HCT116 (cell line): ENCODE results near the gene ZCCHC24. TPM values are rescaled to one million over a fixed set of nuclear protein-coding genes. Genes with fewer than 3 reads are reported as not detected.

Experiments
- ATAC-seq: fragments of 200-7000 bp; cut with Tn5 transposase; 2 replicates; pipeline ENCODE4 v1.9.1; 2020; ENCODE audit warnings: mild to moderate bottlenecking, moderate library complexity
- BruUV-seq: library from RNA; stranded (reverse); fragments of 400-500 nt; replicated peaks from 2 replicates; lab custom pipeline; 2021; lab: Mats Ljungman, UMichigan
- CTCF ChIA-PET: fragments of 300-600 bp; sonication (Branson Sonifier 250); formaldehyde crosslinking; loops from one replicate; lab custom pipeline; 2021; ENCODE audit warnings: antibody characterized with exemption; lab: Charles Lee
- POLR2A ChIA-PET: fragments of 300-600, 350-600 bp; sonication (Branson Sonifier 250); formaldehyde crosslinking; loops from one replicate; lab custom pipeline; 2021; ENCODE audit warnings: antibody characterized with exemption; lab: Charles Lee
- RAD21 ChIA-PET, 2 experiments: fragments of 300-600 bp; sonication (Branson Sonifier 250); formaldehyde crosslinking; loops; one replicate each; lab custom pipeline; 2023; ENCODE audit warnings: low total read pairs in 2 of 2; ENCODE audit not compliant: uncharacterized antibody in 2 of 2, unreplicated experiment in 2 of 2, low non-redundant PET in 1 of 2; lab: Charles Lee
- DNase-seq: peaks from one replicate; pipeline ENCODE4 v3.0.0-alpha.2; 2010; ENCODE audit warnings: low read depth, low spot score
- H2AFZ ChIP-seq: fragments of 200-600 bp; shearing (Covaris generic), sonication (generic); 2 replicates; pipeline ENCODE4 v1.6.1; 2017; ENCODE audit warnings: low read depth, mixed run types, mixed read lengths, antibody characterized with exemption, low read length; ENCODE audit not compliant: poor library complexity, severe bottlenecking
- H3K27ac ChIP-seq: 2 replicates; pipeline ENCODE4 v1.5.1; 2012; ENCODE audit warnings: low read depth, low read length
- H3K27me3 ChIP-seq: fragments of 200-600 bp; sonication (generic); 2 replicates; pipeline ENCODE4 v1.6.1; 2016; ENCODE audit warnings: mixed run types, low read length, mixed read lengths; ENCODE audit not compliant: insufficient read depth
- H3K36me3 ChIP-seq, 2 experiments: fragments of 200-500 bp in 1 of 2; fragments of 200-600 bp in 1 of 2; sonication (Bioruptor generic) in 1 of 2; sonication (generic) in 1 of 2; 2 replicates each; pipeline versions ENCODE4 v1.5.1 to v1.6.1; 2014 to 2016; ENCODE audit warnings: low read length in 2 of 2, inconsistent platforms in 1 of 2, mixed read lengths in 1 of 2, mixed run types in 1 of 2; ENCODE audit not compliant: insufficient read depth in 2 of 2, control insufficient read depth in 1 of 2
- H3K4me1 ChIP-seq, 2 experiments: fragments of 200-600 bp in 1 of 2; sonication (generic) in 1 of 2; 2 replicates each; pipeline versions ENCODE4 v1.5.1 to v1.6.1; 2012 to 2017; ENCODE audit warnings: low read length in 2 of 2, inconsistent platforms in 1 of 2, mild to moderate bottlenecking in 1 of 2, mixed read lengths in 1 of 2, mixed run types in 1 of 2, moderate library complexity in 1 of 2; ENCODE audit not compliant: insufficient read depth in 2 of 2, control insufficient read depth in 1 of 2
- H3K4me2 ChIP-seq: fragments of 200-600 bp; sonication (generic); 2 replicates; pipeline ENCODE4 v1.6.1; 2017; ENCODE audit warnings: mixed run types, low read length, mixed read lengths
- H3K4me3 ChIP-seq, 2 experiments: fragments of 200-600 bp in 1 of 2; sonication (generic) in 1 of 2; replicated peaks in 1 of 2; 2 replicates each; pipeline ENCODE4 v1.5.1; 2011 to 2016; ENCODE audit warnings: low read length in 2 of 2, control low read depth in 1 of 2, low read depth in 1 of 2, mild to moderate bottlenecking in 1 of 2, mixed read lengths in 1 of 2, mixed run types in 1 of 2
- H3K79me2 ChIP-seq: fragments of 200-600 bp; sonication (generic); 2 replicates; pipeline ENCODE4 v1.6.1; 2017; ENCODE audit warnings: mild to moderate bottlenecking, mixed run types, low read length, moderate library complexity, mixed read lengths; ENCODE audit not compliant: insufficient read depth
- H3K9ac ChIP-seq: fragments of 200-600 bp; sonication (generic); 2 replicates; pipeline ENCODE4 v1.6.1; 2016; ENCODE audit warnings: low read length, mixed read lengths
- H3K9me2 ChIP-seq: fragments of 200-600 bp; sonication (generic), shearing (Covaris generic); 2 replicates; pipeline ENCODE4 v1.6.1; 2017; ENCODE audit warnings: mixed run types, mild to moderate bottlenecking, moderate library complexity; ENCODE audit not compliant: insufficient read depth
- H3K9me3 ChIP-seq, 2 experiments: fragments of 200-500 bp in 1 of 2; fragments of 200-600 bp in 1 of 2; sonication (Bioruptor generic) in 1 of 2; sonication (generic) in 1 of 2; 2 replicates each; pipeline ENCODE4 v1.6.1; 2014 to 2017; ENCODE audit warnings: low read length in 2 of 2, mixed read lengths in 2 of 2, inconsistent platforms in 1 of 2, low read depth in 1 of 2, mild to moderate bottlenecking in 1 of 2, mixed run types in 1 of 2, moderate library complexity in 1 of 2; ENCODE audit not compliant: control insufficient read depth in 1 of 2, insufficient read depth in 1 of 2
- H4K20me1 ChIP-seq: fragments of 200-600 bp; sonication (generic), shearing (Covaris generic); 2 replicates; pipeline ENCODE4 v1.6.1; 2017; ENCODE audit warnings: mixed run types, mild to moderate bottlenecking, moderate library complexity; ENCODE audit not compliant: insufficient read depth
- CEBPB ChIP-seq: IDR thresholded peaks from 2 replicates; pipeline ENCODE4 v1.6.1; 2012; ENCODE audit warnings: low read depth
- CTCF ChIP-seq, 3 experiments: fragments of 200-600 bp in 1 of 3; sonication (generic) in 1 of 3; IDR thresholded peaks in 2 of 3; conservative IDR thresholded peaks in 1 of 3; 2 replicates each; pipeline ENCODE4 v1.5.1; 2012 to 2017; ENCODE audit warnings: low read depth in 2 of 3, low read length in 2 of 3, antibody characterized with exemption in 1 of 3, borderline replicate concordance in 1 of 3, control low read depth in 1 of 3, mild to moderate bottlenecking in 1 of 3, mixed read lengths in 1 of 3, mixed run types in 1 of 3, moderate library complexity in 1 of 3; ENCODE audit not compliant: insufficient read depth in 1 of 3
- EGR1 ChIP-seq: IDR thresholded peaks from 2 replicates; pipeline ENCODE4 v1.6.1; 2012; ENCODE audit warnings: low read depth
- ELF1 ChIP-seq: IDR thresholded peaks from 2 replicates; pipeline ENCODE4 v1.6.1; 2012; ENCODE audit warnings: low read depth, borderline replicate concordance
- EZH2 ChIP-seq: fragments of 200-600 bp; sonication (generic); IDR thresholded peaks from 2 replicates; pipeline ENCODE4 v1.6.1; 2017; ENCODE audit warnings: antibody characterized with exemption, mixed run types
- EZH2phosphoT487 ChIP-seq: fragments of 200-600 bp; IDR thresholded peaks from 2 replicates; pipeline ENCODE4 v1.6.1; 2018; ENCODE audit warnings: antibody characterized with exemption, borderline replicate concordance
- FOSL1 ChIP-seq: IDR thresholded peaks from 2 replicates; pipeline ENCODE4 v1.6.1; 2012; ENCODE audit warnings: low read depth
- JUND ChIP-seq: IDR thresholded peaks from 2 replicates; pipeline ENCODE4 v1.6.1; 2012
- MAX ChIP-seq: IDR thresholded peaks from 2 replicates; pipeline ENCODE4 v1.6.1; 2012
- POLR2A ChIP-seq: IDR thresholded peaks from 2 replicates; pipeline ENCODE4 v1.7.0; 2011; ENCODE audit warnings: borderline replicate concordance; ENCODE audit not compliant: insufficient read depth, insufficient read length; ENCODE audit errors: extremely low read depth
- RAD21 ChIP-seq: IDR thresholded peaks from 2 replicates; pipeline ENCODE4 v1.6.1; 2012; ENCODE audit warnings: low read depth, mild to moderate bottlenecking
- REST ChIP-seq: IDR thresholded peaks from 2 replicates; pipeline ENCODE4 v1.6.1; 2012; ENCODE audit warnings: low read depth
- SIN3A ChIP-seq: IDR thresholded peaks from 2 replicates; pipeline ENCODE4 v1.6.1; 2012; ENCODE audit warnings: low read depth
- SP1 ChIP-seq: IDR thresholded peaks from 2 replicates; pipeline ENCODE4 v1.6.1; 2012; ENCODE audit warnings: low read depth
- SRF ChIP-seq: IDR thresholded peaks from 2 replicates; pipeline ENCODE4 v1.6.1; 2012; ENCODE audit warnings: low read depth
- YY1 ChIP-seq: IDR thresholded peaks from 2 replicates; pipeline ENCODE4 v1.6.1; 2011; ENCODE audit warnings: low read length, low read depth, moderate library complexity, mild to moderate bottlenecking; ENCODE audit not compliant: insufficient replicate concordance; ENCODE audit errors: extremely low read depth
- ZFX ChIP-seq: fragments of 450-650 bp; IDR thresholded peaks from 2 replicates; pipeline ENCODE4 v1.6.1; 2017
- ZNF274 ChIP-seq: fragments of 200-500 bp; sonication (Bioruptor generic); IDR thresholded peaks from 2 replicates; pipeline ENCODE4 v1.6.1; 2014; ENCODE audit warnings: mild to moderate bottlenecking, low read depth, low read length, inconsistent platforms
- intact Hi-C: fragments of 100-400 bp; cut with micrococcal nuclease; formaldehyde crosslinking; loops from 2 replicates; pipeline ENCODE4 v1.10.0; 2022
- total RNA-seq: library from RNA; stranded (reverse); gene quantifications from one replicate; pipeline ENCODE4 v1.2.1, GENCODE V29; 2021; ENCODE audit not compliant: unreplicated experiment

Gene ZCCHC24
- total RNA-seq, 1 experiment from 2014 or later, result 7.0 TPM

- no peak overlapping the region for H3K9ac ChIP-seq
- no peak for ATAC-seq
- no peak overlapping the region for H3K4me3 ChIP-seq
- POLR2A ChIA-PET, result no interaction called here
- no peaks in the 10 kb centered on the region for H3K36me3 ChIP-seq
- intact Hi-C loops, result no loop called here
- TF ChIP-seq JUND, result no peak
- no peak for TF ChIP-seq FOSL1
- TF ChIP-seq SRF, result no peak
- TF ChIP-seq MAX, result no peak
- TF ChIP-seq POLR2A, result no peak
- RAD21 ChIA-PET, result no interaction called here
- no peaks in the 10 kb centered on the region for H3K9me3 ChIP-seq
- CTCF ChIA-PET, result interaction anchor here (1.5 kb wide), 1 partner anchor 38 kb away, joined by 3 read pairs; no protein-coding TSS in a partner anchor
- no peaks in the 10 kb centered on the region for H3K79me2 ChIP-seq
- H4K20me1 ChIP-seq, result no peaks in the 10 kb centered on the region
- no TSS peak for BruUV-seq
- H3K27ac ChIP-seq, result no peak overlapping the region
- no peaks in the 10 kb centered on the region for H3K9me2 ChIP-seq
- no peak overlapping the region for H2AFZ ChIP-seq
- no peaks in the 10 kb centered on the region for H3K27me3 ChIP-seq
- no peak for DNase-seq
- H3K4me2 ChIP-seq, result no peak overlapping the region
- H3K4me1 ChIP-seq, result peaks cover 0 to 19% of the 10 kb centered on the region in 2 experiments; a peak in 2 of 4 replicates
These were observed 108.7 kb downstream of the ZCCHC24 start for GRCh38 chr10:79336739-79337138.

GRCh38 chr10:79336276-79336675 is 109.1 kb downstream of the ZCCHC24 start:
- no peak for ATAC-seq
- H3K79me2 ChIP-seq, result no peaks in the 10 kb centered on the region
- H3K27ac ChIP-seq, result no peak overlapping the region
- no peaks in the 10 kb centered on the region for H3K9me3 ChIP-seq
- no peak for TF ChIP-seq YY1
- no peak for TF ChIP-seq ELF1
- TF ChIP-seq EZH2phosphoT487, result no peak
- no peak for TF ChIP-seq CTCF (IDR thresholded peaks at IDR 0.05 in 2 of 3, conservative IDR thresholded peaks at IDR 0.05 in 1 of 3; ENCODE audit: borderline replicate concordance in 1 of 3, insufficient read depth in 1 of 3, low read depth in 2 of 3, low read length in 2 of 3)
- no peak for TF ChIP-seq ZNF274
- TF ChIP-seq CEBPB, result no peak
- no peak for TF ChIP-seq SP1
- no peak for TF ChIP-seq REST
- no peak for TF ChIP-seq ZFX
- TF ChIP-seq SIN3A, result no peak
- no peak for TF ChIP-seq EGR1
- no peak for TF ChIP-seq EZH2
- TF ChIP-seq POLR2A, result no peak
- no peak for TF ChIP-seq SRF
- TF ChIP-seq RAD21, result no peak
- H3K36me3 ChIP-seq, result no peaks in the 10 kb centered on the region
- H3K4me3 ChIP-seq, result no peak overlapping the region
- intact Hi-C loops, result no loop called here
- H3K4me2 ChIP-seq, result no peak overlapping the region
- ChIA-PET RAD21 (no interaction called here), CTCF (interaction anchor here (1.5 kb wide), 1 partner anchor 38 kb away, joined by 3 read pairs; no protein-coding TSS in a partner anchor), POLR2A (no interaction called here)
- DNase-seq, result no peak
- no peak overlapping the region for H2AFZ ChIP-seq
- no peaks in the 10 kb centered on the region for H3K27me3 ChIP-seq
- no TSS peak for BruUV-seq
- no peak overlapping the region for H3K9ac ChIP-seq
- H3K4me1 ChIP-seq, result peaks cover 0 to 23% of the 10 kb centered on the region in 2 experiments; a peak in 2 of 4 replicates
- H3K9me2 ChIP-seq, result no peaks in the 10 kb centered on the region
- no peaks in the 10 kb centered on the region for H4K20me1 ChIP-seq
